Ishikawa (cell line): Measurements from ENCODE around the gene GAB2.

ENCODE experiments used
- CEBPB ChIP-seq: IDR thresholded peaks from 2 replicates; pipeline ENCODE4 v1.6.1; 2012
- CREB1 ChIP-seq: IDR thresholded peaks from 2 replicates; pipeline ENCODE4 v1.6.1; 2012; ENCODE audit warnings: low read depth
- EGR1 ChIP-seq: IDR thresholded peaks from 2 replicates; pipeline ENCODE4 v1.6.1; 2012
- EP300 ChIP-seq: IDR thresholded peaks from 2 replicates; pipeline ENCODE4 v1.6.1; 2012; ENCODE audit warnings: borderline replicate concordance
- FOXM1 ChIP-seq: IDR thresholded peaks from 2 replicates; pipeline ENCODE4 v1.6.1; 2012; ENCODE audit warnings: low read depth, borderline replicate concordance
- NFIC ChIP-seq: IDR thresholded peaks from 2 replicates; pipeline ENCODE4 v1.6.1; 2012
- RAD21 ChIP-seq: IDR thresholded peaks from 2 replicates; pipeline ENCODE4 v1.6.1; 2012; ENCODE audit warnings: low read depth
- TAF1 ChIP-seq: IDR thresholded peaks from 2 replicates; pipeline ENCODE4 v1.6.1; 2012; ENCODE audit warnings: low read depth, mild to moderate bottlenecking
- TCF12 ChIP-seq: IDR thresholded peaks from 2 replicates; pipeline ENCODE4 v1.6.1; 2012; ENCODE audit warnings: low read depth
- TEAD4 ChIP-seq: IDR thresholded peaks from 2 replicates; pipeline ENCODE4 v1.6.1; 2012
- YY1 ChIP-seq: IDR thresholded peaks from 2 replicates; pipeline ENCODE4 v1.6.1; 2012; ENCODE audit warnings: low read depth
- ZBTB7A ChIP-seq: IDR thresholded peaks from 2 replicates; pipeline ENCODE4 v1.6.1; 2012; ENCODE audit warnings: low read depth
- TF ChIP-seq, protein P1 (sequence below): IDR thresholded peaks from 2 replicates; pipeline ENCODE4 v1.6.1; 2012; ENCODE audit warnings: low read depth, mild to moderate bottlenecking
- TF ChIP-seq, protein P2 (sequence below): IDR thresholded peaks from 2 replicates; pipeline ENCODE4 v1.6.1; 2012
- TF ChIP-seq, protein P3 (sequence below): IDR thresholded peaks from 2 replicates; pipeline ENCODE4 v1.6.1; 2012

The GAB2 gene

DNA sequence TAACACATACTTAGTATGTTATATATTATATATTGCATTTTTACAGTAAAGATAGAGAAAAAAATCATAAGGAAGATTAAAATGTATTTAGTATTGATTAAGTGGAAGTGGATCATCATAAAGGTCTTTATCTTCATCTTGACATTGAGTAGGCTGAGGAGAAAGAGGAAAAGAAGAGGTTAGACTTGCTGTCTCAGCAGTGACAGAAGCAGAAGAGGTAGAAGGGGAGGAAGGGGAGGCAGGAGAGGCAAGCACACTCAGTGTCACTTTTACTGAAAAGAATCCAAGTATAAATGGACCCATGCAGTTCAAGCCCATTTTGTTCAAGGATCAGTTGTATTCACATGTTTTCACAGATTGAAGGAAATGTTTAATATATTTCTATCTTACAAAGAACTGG, 69.7 kb downstream of the GAB2 start:
- TF ChIP-seq TAF1 (no peak), YY1 (no peak), NFIC (no peak), ZBTB7A (no peak), RAD21 (no peak), CREB1 (no peak), TEAD4 (no peak), CEBPB (no peak)
- TF ChIP-seq, protein P1, sequence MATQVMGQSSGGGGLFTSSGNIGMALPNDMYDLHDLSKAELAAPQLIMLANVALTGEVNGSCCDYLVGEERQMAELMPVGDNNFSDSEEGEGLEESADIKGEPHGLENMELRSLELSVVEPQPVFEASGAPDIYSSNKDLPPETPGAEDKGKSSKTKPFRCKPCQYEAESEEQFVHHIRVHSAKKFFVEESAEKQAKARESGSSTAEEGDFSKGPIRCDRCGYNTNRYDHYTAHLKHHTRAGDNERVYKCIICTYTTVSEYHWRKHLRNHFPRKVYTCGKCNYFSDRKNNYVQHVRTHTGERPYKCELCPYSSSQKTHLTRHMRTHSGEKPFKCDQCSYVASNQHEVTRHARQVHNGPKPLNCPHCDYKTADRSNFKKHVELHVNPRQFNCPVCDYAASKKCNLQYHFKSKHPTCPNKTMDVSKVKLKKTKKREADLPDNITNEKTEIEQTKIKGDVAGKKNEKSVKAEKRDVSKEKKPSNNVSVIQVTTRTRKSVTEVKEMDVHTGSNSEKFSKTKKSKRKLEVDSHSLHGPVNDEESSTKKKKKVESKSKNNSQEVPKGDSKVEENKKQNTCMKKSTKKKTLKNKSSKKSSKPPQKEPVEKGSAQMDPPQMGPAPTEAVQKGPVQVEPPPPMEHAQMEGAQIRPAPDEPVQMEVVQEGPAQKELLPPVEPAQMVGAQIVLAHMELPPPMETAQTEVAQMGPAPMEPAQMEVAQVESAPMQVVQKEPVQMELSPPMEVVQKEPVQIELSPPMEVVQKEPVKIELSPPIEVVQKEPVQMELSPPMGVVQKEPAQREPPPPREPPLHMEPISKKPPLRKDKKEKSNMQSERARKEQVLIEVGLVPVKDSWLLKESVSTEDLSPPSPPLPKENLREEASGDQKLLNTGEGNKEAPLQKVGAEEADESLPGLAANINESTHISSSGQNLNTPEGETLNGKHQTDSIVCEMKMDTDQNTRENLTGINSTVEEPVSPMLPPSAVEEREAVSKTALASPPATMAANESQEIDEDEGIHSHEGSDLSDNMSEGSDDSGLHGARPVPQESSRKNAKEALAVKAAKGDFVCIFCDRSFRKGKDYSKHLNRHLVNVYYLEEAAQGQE, result no peak
- TF ChIP-seq, protein P2, sequence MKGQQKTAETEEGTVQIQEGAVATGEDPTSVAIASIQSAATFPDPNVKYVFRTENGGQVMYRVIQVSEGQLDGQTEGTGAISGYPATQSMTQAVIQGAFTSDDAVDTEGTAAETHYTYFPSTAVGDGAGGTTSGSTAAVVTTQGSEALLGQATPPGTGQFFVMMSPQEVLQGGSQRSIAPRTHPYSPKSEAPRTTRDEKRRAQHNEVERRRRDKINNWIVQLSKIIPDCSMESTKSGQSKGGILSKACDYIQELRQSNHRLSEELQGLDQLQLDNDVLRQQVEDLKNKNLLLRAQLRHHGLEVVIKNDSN, result no peak

DNA sequence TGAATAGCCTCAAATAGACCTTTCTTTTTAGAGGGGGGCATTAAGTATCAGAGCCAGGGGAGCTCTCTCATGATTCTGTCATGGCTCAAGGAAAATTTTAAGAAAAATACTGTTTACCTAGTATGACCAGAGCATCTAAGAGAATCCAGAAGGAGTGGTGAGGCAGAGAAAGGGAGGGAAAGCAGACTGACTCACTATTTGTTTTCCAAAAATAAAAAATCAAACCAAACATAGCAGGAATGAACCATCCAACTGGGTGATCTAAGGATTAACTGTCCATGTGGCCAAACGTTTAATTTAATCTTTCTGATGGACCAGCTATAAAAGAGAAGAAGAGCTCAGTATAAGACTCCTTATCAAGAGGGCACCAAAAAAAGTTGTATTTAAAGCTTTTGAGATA, 70.8 kb downstream of the GAB2 start:
- TF ChIP-seq YY1, result no peak

DNA sequence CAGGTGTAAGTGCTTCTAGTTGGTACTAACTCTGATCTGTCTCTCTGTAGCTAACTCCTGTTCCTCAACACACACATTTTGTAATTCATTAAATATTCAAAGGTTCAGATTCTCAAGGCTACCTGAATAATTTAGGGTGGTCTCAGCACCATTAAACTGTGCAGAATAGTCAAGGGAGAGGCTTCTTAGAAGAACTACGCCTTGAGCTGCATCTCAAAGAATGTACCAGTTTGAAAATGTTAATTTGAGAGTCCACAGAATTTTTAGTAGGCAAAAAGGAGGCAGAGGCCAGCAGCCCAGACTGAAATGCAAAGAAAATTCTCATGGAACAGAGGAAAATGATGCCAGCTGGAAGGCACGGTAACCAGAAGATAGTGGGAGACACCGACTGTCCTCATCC, 72.2 kb downstream of the GAB2 start:
- TF ChIP-seq NFIC, result no peak

DNA sequence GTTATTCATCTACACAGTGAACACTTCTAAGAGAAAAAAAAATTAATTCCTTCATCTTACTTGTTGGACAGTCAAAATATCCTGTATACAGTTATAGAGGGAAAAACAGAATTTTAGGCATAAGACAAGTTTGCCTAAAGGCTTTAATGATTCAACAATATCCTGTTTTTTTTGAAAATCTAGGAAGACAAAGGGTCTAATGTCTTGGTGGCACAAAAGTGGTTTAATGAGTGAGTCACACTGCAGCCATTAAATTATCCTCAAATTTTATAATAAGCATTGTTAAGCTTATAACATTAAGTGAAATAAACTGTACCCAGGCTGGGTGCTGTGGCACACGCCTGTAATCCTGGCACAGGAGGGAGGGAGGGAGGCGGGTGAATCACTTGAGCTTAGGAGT, 72.9 kb downstream of the GAB2 start:
- TF ChIP-seq CEBPB, result no peak
- no peak for TF ChIP-seq RAD21
- TF ChIP-seq, protein P1, result no peak
- no peak for TF ChIP-seq NFIC
- TF ChIP-seq TAF1, result no peak
- no peak for TF ChIP-seq EGR1
- no peak for TF ChIP-seq FOXM1

DNA sequence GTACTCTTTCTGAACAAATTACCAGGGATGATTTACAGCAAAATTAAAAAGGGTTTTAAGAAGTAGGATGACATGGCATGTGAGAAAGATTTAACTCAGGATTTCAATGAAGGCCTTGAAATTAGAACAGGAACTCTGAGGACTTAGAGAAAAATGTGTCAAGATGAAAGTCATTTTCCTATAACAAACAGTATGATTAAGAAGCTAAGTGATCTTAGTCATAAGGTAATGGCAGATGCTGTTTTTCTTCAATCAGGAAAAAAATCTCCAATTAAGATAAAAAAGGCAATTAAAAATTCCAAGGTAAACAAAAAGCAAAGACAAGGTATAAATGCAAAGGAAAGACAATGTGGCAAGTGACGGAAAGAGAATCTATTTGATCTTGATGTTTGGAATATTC, 73.5 kb downstream of the GAB2 start:
- TF ChIP-seq TEAD4 (no peak), YY1 (no peak), EP300 (no peak), RAD21 (no peak), ZBTB7A (no peak), CREB1 (no peak)

DNA sequence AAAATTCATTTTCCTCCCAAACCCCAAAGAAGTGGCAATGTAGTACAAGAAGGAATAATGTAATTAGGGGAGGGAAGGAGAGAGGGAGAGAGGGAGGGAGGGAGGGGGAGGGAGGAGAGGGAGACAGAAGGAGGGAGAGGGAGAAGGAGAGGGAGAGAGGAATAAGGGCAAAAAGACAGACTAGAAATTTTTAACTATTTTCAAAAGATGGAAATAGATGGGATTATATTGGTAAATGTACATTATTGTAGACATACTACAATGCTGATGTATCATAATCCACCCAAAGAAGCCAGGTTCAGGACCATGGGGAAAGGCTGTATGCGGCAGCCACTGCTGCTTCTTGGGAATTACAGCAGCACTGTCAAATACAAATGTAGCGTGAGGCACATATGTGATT, 74.3 kb downstream of the GAB2 start:
- no peak for TF ChIP-seq TAF1

DNA sequence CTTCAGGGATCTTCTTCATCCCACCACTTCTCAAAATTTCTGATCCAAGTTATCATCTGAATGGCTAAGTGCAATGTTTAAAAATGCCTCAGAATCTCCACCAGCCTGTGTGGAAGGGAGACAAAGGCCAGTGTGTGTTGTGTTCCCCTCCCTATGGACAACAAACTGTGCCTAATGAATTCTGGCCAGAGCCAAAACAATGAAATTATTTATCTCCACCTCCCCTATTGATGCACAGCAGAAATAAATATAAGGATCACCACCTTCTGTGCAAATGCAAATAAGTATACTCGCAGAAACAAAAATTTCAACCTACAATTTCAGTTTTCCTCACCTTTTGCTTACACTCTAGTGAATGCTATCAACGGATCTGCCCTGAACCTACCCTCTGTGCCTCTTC, 75.8 kb downstream of the GAB2 start:
- no peak for TF ChIP-seq TCF12
- TF ChIP-seq YY1, result no peak
- TF ChIP-seq CREB1, result no peak
- TF ChIP-seq, protein P2, result no peak
- TF ChIP-seq TAF1, result no peak
- no peak for TF ChIP-seq ZBTB7A
- no peak for TF ChIP-seq FOXM1
- TF ChIP-seq EP300, result no peak
- TF ChIP-seq, protein P1, result no peak
- TF ChIP-seq CEBPB, result no peak
- no peak for TF ChIP-seq RAD21
- TF ChIP-seq, protein P3, sequence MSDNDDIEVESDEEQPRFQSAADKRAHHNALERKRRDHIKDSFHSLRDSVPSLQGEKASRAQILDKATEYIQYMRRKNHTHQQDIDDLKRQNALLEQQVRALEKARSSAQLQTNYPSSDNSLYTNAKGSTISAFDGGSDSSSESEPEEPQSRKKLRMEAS, result no peak
- no peak for TF ChIP-seq NFIC
- TF ChIP-seq EGR1, result no peak
- TF ChIP-seq TEAD4, result no peak
